Measurements from ENCODE around the gene USP11.
"Not testable (repeated sequence)": the region's sequence is repeated elsewhere in the genome, so short reads cannot be mapped to it uniquely, and the experiment has no call there.

The USP11 gene

GRCh38 chrX:47273011-47273730 lies 40.4 kb downstream of the USP11 start:
- H4K20me1 ChIP-seq (ENCODE audit: insufficient read depth, low read length) = no peaks in the 10 kb centered on the region
- ATAC-seq (ENCODE audit: insufficient read depth, low read depth) (no peak), DNase-seq (no peak)
- no peak overlapping the region for H3K4me2 ChIP-seq (ENCODE audit: insufficient read depth, low read length)
- no peak overlapping the region for H3K4me3 ChIP-seq (ENCODE audit: low read depth in 1 of 2, low read length in 2 of 2)
- H3K9ac ChIP-seq (ENCODE audit: low read depth, low read length) = no peak overlapping the region
- no peaks in the 10 kb centered on the region for H3K4me1 ChIP-seq (ENCODE audit: insufficient read depth, low read length)
- no peak overlapping the region for H3K27ac ChIP-seq (ENCODE audit: low read length)
- H3K9me3 ChIP-seq (ENCODE audit: insufficient read depth, low read length, severe bottlenecking) = no peaks in the 10 kb centered on the region
- TF ChIP-seq EZH2 (IDR thresholded peaks at IDR 0.05; ENCODE audit: borderline replicate concordance, low read depth, low read length, severe bottlenecking) = no peak
- no peak for TF ChIP-seq CTCF (IDR thresholded peaks at IDR 0.05; ENCODE audit: borderline replicate concordance, extremely low read depth, low read length, poor library complexity, severe bottlenecking)
- H3K79me2 ChIP-seq (ENCODE audit: insufficient read depth, low read length) = no peaks in the 10 kb centered on the region
- no peaks in the 10 kb centered on the region for H3K36me3 ChIP-seq (ENCODE audit: insufficient read depth, low read length)
- H3K27me3 ChIP-seq (ENCODE audit: insufficient read depth, low read length, poor library complexity) = no peaks in the 10 kb centered on the region
- no peak overlapping the region for H2AFZ ChIP-seq (ENCODE audit: low read depth, low read length)

GRCh38 chrX:47278691-47279090 lies 45.9 kb downstream of the USP11 start:
- DNase-seq = no peak
- H3K9ac ChIP-seq (ENCODE audit: low read depth, low read length) = no peak overlapping the region
- no peaks in the 10 kb centered on the region for H3K9me3 ChIP-seq (ENCODE audit: insufficient read depth, low read length, severe bottlenecking)
- no peak overlapping the region for H3K4me2 ChIP-seq (ENCODE audit: insufficient read depth, low read length)
- H3K4me1 ChIP-seq (ENCODE audit: insufficient read depth, low read length) = no peaks in the 10 kb centered on the region
- no peak for ATAC-seq (ENCODE audit: insufficient read depth, low read depth)
- H3K27me3 ChIP-seq (ENCODE audit: insufficient read depth, low read length, poor library complexity) = no peaks in the 10 kb centered on the region
- no peak overlapping the region for H3K27ac ChIP-seq (ENCODE audit: low read length)
- TF ChIP-seq EZH2 (IDR thresholded peaks at IDR 0.05; ENCODE audit: borderline replicate concordance, low read depth, low read length, severe bottlenecking) (no peak), CTCF (IDR thresholded peaks at IDR 0.05; ENCODE audit: borderline replicate concordance, extremely low read depth, low read length, poor library complexity, severe bottlenecking) (no peak)
- H3K36me3 ChIP-seq (ENCODE audit: insufficient read depth, low read length) = no peaks in the 10 kb centered on the region
- H3K79me2 ChIP-seq (ENCODE audit: insufficient read depth, low read length) = no peaks in the 10 kb centered on the region
- H4K20me1 ChIP-seq (ENCODE audit: insufficient read depth, low read length) = no peaks in the 10 kb centered on the region
- no peak overlapping the region for H3K4me3 ChIP-seq (ENCODE audit: low read depth in 1 of 2, low read length in 2 of 2)
- H2AFZ ChIP-seq (ENCODE audit: low read depth, low read length) = no peak overlapping the region

GRCh38 chrX:47283015-47283771 lies 50.4 kb downstream of the USP11 start:
- H3K4me1 ChIP-seq (ENCODE audit: insufficient read depth, low read length) = no peaks in the 10 kb centered on the region
- no peak overlapping the region for H3K27ac ChIP-seq (ENCODE audit: low read length)
- H2AFZ ChIP-seq (ENCODE audit: low read depth, low read length) = no peak overlapping the region
- H4K20me1 ChIP-seq (ENCODE audit: insufficient read depth, low read length) = no peaks in the 10 kb centered on the region
- H3K4me3 ChIP-seq (ENCODE audit: low read depth in 1 of 2, low read length in 2 of 2) = no peak overlapping the region
- H3K9ac ChIP-seq (ENCODE audit: low read depth, low read length) = no peak overlapping the region
- DNase-seq (no peak), ATAC-seq (ENCODE audit: insufficient read depth, low read depth) (no peak)
- H3K79me2 ChIP-seq (ENCODE audit: insufficient read depth, low read length) = no peaks in the 10 kb centered on the region
- no peak overlapping the region for H3K4me2 ChIP-seq (ENCODE audit: insufficient read depth, low read length)
- H3K27me3 ChIP-seq (ENCODE audit: insufficient read depth, low read length, poor library complexity) = no peaks in the 10 kb centered on the region
- no peaks in the 10 kb centered on the region for H3K36me3 ChIP-seq (ENCODE audit: insufficient read depth, low read length)
- TF ChIP-seq EZH2 (IDR thresholded peaks at IDR 0.05; ENCODE audit: borderline replicate concordance, low read depth, low read length, severe bottlenecking) (no peak), CTCF (IDR thresholded peaks at IDR 0.05; ENCODE audit: borderline replicate concordance, extremely low read depth, low read length, poor library complexity, severe bottlenecking) (no peak)
- H3K9me3 ChIP-seq (ENCODE audit: insufficient read depth, low read length, severe bottlenecking) = no peaks in the 10 kb centered on the region

GRCh38 chrX:47284616-47285015 lies 51.8 kb downstream of the USP11 start:
- not testable (repeated sequence) for H3K27me3 ChIP-seq (ENCODE audit: insufficient read depth, low read length, poor library complexity); H2AFZ ChIP-seq (ENCODE audit: low read depth, low read length); H4K20me1 ChIP-seq (ENCODE audit: insufficient read depth, low read length); ATAC-seq (ENCODE audit: insufficient read depth, low read depth); H3K9ac ChIP-seq (ENCODE audit: low read depth, low read length); H3K79me2 ChIP-seq (ENCODE audit: insufficient read depth, low read length); H3K4me1 ChIP-seq (ENCODE audit: insufficient read depth, low read length); H3K4me3 ChIP-seq (ENCODE audit: low read depth in 1 of 2, low read length in 2 of 2); H3K27ac ChIP-seq (ENCODE audit: low read length); H3K36me3 ChIP-seq (ENCODE audit: insufficient read depth, low read length); H3K4me2 ChIP-seq (ENCODE audit: insufficient read depth, low read length); DNase-seq; H3K9me3 ChIP-seq (ENCODE audit: insufficient read depth, low read length, severe bottlenecking)
